ENCODE data around the gene MCC. TPM values are rescaled to one million over a fixed set of nuclear protein-coding genes. Genes with fewer than 3 reads are reported as not detected.

The MCC gene
- total and polyA plus RNA-seq, 2 of the 4 experiments (the other 2 are of a cell fraction): 5.0 to 20.6 TPM

- ATAC-seq (ENCODE audit: low read depth) (peak; percentile 67), DNase-seq (peak; percentile 72)
- intact Hi-C loops (cut with micrococcal nuclease) (loop anchor here (1.0 to 5.0 kb wide), 5 partner anchors 130 to 609 kb away; no protein-coding TSS in a partner anchor), in situ Hi-C loops (cut with MboI; ENCODE audit: low sequenced_read_pairs) (loop anchor here (10.0 kb wide), 1 partner anchor 588 kb away; no protein-coding TSS in a partner anchor), dilution Hi-C loops (cut with HindIII; ENCODE audit: low sequenced_read_pairs, unreplicated experiment) (no loop called here)
- Histone ChIP-seq H2BK120ac (ENCODE audit: low read depth, low read length) (0 out of 2 replicates have a peak overlapping the region, but pooled peaks have one; percentile 47), H3K23ac (ENCODE audit: low read depth, low read length) (peak overlapping the region; percentile 39; the same call in 1 of the 2 replicates), H3K27ac (ENCODE audit: insufficient read depth, low read length) (peak overlapping the region; percentile 65; the same call in 1 of the 2 replicates), H3K9ac (ENCODE audit: low read depth, low read length) (no peak overlapping the region), H2BK20ac (ENCODE audit: low read depth, low read length) (peak overlapping the region; percentile 44; the same call in 1 of the 2 replicates), H4K20me1 (ENCODE audit: insufficient read depth, low read length) (no peaks in the 10 kb centered on the region; the same call in 1 of the 2 replicates), H3K9me1 (ENCODE audit: insufficient read depth, low read length) (no peaks in the 10 kb centered on the region), H2BK15ac (ENCODE audit: low read depth, low read length) (no peak overlapping the region; the same call in 2 of the 3 replicates), H3K56ac (ENCODE audit: extremely low read depth, insufficient read depth, low read length) (no peak overlapping the region), H2AFZ (replicated peaks; ENCODE audit: low read length, poor library complexity) (no peak overlapping the region), H2AK5ac (ENCODE audit: low read depth, low read length) (no peak overlapping the region), H2BK5ac (ENCODE audit: low read depth, low read length, poor library complexity, severe bottlenecking) (peak overlapping the region; percentile 54), H4K91ac (ENCODE audit: insufficient read depth, low read depth, low read length) (no peak overlapping the region), H3K27me3 (ENCODE audit: control insufficient read depth, insufficient read depth, low read length) (no peaks in the 10 kb centered on the region), H4K8ac (ENCODE audit: low read depth in 2 of 2, low read length in 2 of 2) (peak overlapping the region in 1 of 2 experiments; percentile 22; a peak in 1 of 4 replicates), H4K5ac (ENCODE audit: low read depth, low read length) (peak overlapping the region; percentile 60; the same call in 1 of the 2 replicates), H3K4me3 (ENCODE audit: insufficient read depth, low read depth, low read length) (no peak overlapping the region), H3K4me2 (ENCODE audit: low read depth, low read length) (peak overlapping the region; percentile 71; the same call in 1 of the 2 replicates), H3K9me3 (ENCODE audit: control insufficient read depth, insufficient read depth, low read length) (no peaks in the 10 kb centered on the region), H3K79me1 (ENCODE audit: low read depth in 1 of 2, low read length in 2 of 2) (peaks cover 20 to 47% of the 10 kb centered on the region in 2 experiments), H3K18ac (ENCODE audit: low read depth, low read length) (peak overlapping the region; percentile 82; the same call in 1 of the 2 replicates), H3K4ac (ENCODE audit: low read depth, low read length) (no peak overlapping the region), H3K14ac (replicated peaks; ENCODE audit: low read depth, low read length) (no peak overlapping the region; the same call in 1 of the 2 replicates), H3K36me3 (ENCODE audit: control insufficient read depth, insufficient read depth, low read length) (peaks cover 8% of the 10 kb centered on the region), H2AK9ac (replicated peaks; ENCODE audit: low read depth, low read length, poor library complexity) (no peak overlapping the region), H3K4me1 (ENCODE audit: control insufficient read depth, insufficient read depth, low read length) (peaks cover 9% of the 10 kb centered on the region; the same call in 1 of the 2 replicates)
- TF ChIP-seq BHLHE40 (IDR thresholded peaks at IDR 0.05; ENCODE audit: low read depth, low read length): no peak
- peak; percentile 6; the same call in 1 of the 2 replicates for TF ChIP-seq RAD21 (IDR thresholded peaks at IDR 0.05; ENCODE audit: low read length)
- no peak for TF ChIP-seq SMC3 (IDR thresholded peaks at IDR 0.05; ENCODE audit: low read depth, low read length)
- CTCF ChIA-PET: interaction anchor here (0.7 to 3.5 kb wide), 19 partner anchors 11 to 609 kb away, joined by 3 to 23 read pairs (median 4); partner anchors contain the start of genes DCP2 and YTHDC2
- 0% methylated on average over 1 of the region's 4 CpGs; no CpG with 5 or more reads in 1 of the 2 experiments for WGBS, 2 experiments (ENCODE audit: extremely low coverage in 2 of 2, insufficient read length in 1 of 2)
- no TSS peak for BruUV-seq (replicated peaks)
- POLR2A ChIA-PET (ENCODE audit: unreplicated experiment): no interaction called here
These were observed 491.4 kb downstream of the MCC start for GRCh38 chr5:112996830-112997374.
